ENCODE results near the gene MPP7.

DNA sequence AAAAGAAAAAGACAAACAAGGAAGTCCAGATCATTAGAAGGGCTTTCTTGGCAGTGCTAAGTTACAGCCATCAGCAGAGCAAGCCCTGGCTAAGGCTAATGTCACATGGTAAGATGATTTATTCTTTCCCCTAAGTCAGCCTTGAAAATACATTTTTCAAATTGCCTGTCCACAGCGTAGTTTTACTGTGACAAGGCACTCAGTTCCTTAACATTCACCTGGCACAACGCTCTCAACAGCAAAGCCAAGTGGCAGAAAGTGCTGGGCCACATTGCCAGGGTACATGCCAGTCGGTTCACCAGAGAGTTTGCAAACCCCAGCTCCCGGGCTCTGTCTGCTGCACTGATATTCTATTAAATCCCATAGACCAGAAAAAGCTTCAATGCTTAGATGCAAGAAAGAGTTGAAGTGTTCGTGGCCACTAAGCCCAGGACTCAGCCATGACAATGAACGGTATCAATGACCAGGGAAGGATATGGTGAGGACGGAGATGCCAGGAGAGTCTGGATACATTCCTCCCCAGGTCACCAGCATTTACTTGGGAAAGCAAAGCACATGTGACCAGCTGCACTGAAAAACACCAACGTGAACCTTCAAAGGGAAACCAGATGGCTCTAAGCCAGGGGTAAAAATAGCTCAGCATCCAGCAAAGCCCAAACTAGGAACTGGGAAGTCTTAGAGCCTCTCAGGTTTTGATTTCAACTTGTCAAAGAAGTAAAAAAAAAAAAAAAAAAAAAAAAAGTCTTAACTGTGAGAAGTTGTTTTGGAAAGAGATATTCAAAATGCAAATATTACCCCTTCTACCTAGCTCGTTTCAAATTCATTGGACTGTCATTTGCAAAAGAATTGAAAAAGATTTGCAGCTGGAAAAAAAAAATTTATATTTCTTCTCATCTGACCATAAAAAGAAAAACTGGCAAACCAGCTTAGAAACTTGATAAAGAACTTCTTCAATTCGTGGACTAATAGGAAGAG is 23.9 kb upstream of the MPP7 start:
- TF ChIP-seq CEBPB (IDR thresholded peaks at IDR 0.05) (no peak), EP300 (IDR thresholded peaks at IDR 0.05; ENCODE audit: borderline replicate concordance) (no peak), EGR1 (IDR thresholded peaks at IDR 0.05) (no peak)
- TF ChIP-seq, protein P1, sequence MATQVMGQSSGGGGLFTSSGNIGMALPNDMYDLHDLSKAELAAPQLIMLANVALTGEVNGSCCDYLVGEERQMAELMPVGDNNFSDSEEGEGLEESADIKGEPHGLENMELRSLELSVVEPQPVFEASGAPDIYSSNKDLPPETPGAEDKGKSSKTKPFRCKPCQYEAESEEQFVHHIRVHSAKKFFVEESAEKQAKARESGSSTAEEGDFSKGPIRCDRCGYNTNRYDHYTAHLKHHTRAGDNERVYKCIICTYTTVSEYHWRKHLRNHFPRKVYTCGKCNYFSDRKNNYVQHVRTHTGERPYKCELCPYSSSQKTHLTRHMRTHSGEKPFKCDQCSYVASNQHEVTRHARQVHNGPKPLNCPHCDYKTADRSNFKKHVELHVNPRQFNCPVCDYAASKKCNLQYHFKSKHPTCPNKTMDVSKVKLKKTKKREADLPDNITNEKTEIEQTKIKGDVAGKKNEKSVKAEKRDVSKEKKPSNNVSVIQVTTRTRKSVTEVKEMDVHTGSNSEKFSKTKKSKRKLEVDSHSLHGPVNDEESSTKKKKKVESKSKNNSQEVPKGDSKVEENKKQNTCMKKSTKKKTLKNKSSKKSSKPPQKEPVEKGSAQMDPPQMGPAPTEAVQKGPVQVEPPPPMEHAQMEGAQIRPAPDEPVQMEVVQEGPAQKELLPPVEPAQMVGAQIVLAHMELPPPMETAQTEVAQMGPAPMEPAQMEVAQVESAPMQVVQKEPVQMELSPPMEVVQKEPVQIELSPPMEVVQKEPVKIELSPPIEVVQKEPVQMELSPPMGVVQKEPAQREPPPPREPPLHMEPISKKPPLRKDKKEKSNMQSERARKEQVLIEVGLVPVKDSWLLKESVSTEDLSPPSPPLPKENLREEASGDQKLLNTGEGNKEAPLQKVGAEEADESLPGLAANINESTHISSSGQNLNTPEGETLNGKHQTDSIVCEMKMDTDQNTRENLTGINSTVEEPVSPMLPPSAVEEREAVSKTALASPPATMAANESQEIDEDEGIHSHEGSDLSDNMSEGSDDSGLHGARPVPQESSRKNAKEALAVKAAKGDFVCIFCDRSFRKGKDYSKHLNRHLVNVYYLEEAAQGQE (IDR thresholded peaks at IDR 0.05; ENCODE audit: low read depth), result no peak

Data from Ishikawa (cell line).